G401 (cell line): ENCODE data around the gene GFER. TPM values are rescaled to one million over a fixed set of nuclear protein-coding genes. Genes with fewer than 3 reads are reported as not detected.
"Not testable (repeated sequence)": the region's sequence is repeated elsewhere in the genome, so short reads cannot be mapped to it uniquely, and the experiment has no call there.

Source experiments
- DNase-seq: peaks from one replicate; pipeline ENCODE4 v3.0.0-alpha.2; 2015; ENCODE audit warnings: low spot score
- in situ Hi-C: cut with HindIII; loops from 2 replicates; pipeline ENCODE4 v1.10.0; 2016; ENCODE audit warnings: low sequenced_read_pairs, mixed read lengths
- total RNA-seq: library from RNA; depleted of rRNA; stranded (reverse); fragments of >200 nt; shearing (Covaris generic); gene quantifications from 2 replicates; pipeline ENCODE4 v1.2.3, GENCODE V29; 2014; rRNA removed

GFER gene
- 41.8 and 51.5 TPM in 2 replicates for total RNA-seq

DNA sequence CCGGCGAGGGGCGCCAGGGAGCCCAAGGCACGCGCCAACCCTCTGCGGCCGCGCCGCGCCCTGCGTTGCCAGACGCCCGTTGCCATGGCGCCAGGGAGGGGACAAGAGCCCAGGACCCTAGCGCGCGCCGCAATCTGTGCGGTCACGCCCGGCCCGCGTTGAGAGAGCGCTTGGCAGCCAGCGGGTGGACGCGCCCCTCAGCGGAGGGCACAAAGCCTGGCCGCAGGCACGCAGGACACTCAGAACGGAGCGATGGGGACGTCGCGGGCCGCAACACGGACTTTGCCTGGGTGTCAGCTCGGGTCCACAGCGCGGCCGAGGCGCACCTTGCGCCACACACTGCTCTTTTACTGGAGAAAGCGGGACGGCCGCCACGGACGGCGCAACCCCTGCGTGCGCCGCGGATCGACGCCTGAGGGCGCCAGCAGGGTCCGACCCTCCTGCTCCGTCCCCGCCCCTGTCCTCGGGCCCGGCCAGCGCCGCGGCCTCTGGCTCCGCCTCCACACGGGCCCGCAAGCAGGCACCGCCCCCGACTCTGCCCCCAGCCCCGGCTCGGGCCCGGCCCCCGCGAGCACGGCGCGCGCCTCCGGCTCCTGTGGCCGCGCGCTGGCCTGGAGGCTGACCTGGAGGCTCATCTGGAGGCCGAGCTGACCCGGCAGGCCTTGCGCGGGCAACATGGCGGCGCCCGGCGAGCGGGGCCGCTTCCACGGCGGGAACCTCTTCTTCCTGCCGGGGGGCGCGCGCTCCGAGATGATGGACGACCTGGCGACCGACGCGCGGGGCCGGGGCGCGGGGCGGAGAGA, at the start of gene GFER:
Gene GFER, plus strand, starts transcription at position 650 of the 803 bp plus-strand sequence. Its CDS starts 26 bp downstream, at position 676.
- in situ Hi-C loops, result no loop called here
- peak; percentile 86 for DNase-seq

DNA sequence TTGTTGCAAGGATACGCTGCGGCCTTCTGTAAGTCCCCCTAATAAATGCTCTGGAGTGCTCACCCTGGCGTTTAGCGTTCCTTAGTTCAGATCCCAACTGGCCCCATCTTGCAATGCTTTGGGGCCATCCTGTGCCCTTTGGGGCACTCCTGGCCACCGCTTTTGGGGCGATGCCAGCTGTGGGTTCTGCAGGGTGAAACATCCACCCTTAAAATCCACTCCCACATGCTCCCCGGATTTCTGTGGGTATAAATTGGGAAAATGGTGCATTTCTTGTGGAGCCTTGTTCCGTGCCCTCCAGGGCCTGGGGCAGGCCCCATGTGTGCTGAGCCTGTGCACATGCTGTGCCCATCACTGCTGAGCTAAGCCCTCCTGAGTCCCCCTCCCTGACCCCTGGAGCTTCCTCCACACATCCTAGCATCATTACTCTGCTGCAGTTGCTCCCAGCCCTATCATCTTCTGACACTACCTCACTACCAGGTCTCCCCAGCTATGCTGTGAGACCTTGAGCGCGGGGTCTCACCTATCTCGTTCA, 47.0 kb upstream of the GFER start:
- DNase-seq, result no peak
- in situ Hi-C loops, result no loop called here

DNA sequence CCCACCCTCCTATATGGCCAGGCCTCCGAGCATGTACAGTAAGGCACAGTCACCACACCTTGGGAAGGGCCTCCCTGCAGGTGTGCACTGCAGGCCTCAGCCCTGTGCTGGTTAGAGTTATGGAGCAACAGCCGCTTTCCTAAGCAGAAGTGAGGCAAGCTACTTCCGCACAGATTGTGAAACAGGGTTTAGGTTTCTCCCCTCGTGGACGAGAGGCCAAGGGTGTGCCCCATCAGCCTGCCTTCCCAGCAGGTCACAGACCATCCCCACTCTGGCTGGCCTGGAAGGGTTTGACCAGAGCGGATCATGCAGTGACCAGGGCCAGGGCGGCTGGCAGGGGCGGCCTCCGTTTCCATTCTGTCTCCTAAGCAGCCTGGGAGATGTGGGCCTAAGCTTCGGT, 45.7 kb upstream of the GFER start:
- in situ Hi-C loops, result no loop called here

DNA sequence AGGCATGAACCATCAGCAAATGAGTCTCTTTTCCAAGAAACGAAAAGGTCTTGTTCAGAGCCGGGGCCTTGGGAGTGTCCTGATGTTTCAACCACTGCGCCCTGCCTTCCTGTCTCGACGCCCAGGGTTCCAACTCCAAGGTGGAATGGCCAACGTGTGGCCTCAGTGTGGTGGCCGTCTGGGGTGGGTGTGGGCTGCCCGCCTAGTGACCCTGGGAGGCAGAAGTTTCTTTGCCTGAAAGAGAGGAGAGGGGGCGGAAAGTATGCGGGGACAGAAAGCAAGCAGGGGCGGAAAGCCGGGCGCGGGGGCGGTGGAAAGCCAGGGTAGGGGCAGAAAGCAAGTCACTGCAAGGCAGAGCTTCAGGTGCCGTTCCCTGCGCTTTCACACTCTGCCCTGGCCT, 45.1 kb upstream of the GFER start:
- no peak for DNase-seq
- in situ Hi-C loops, result no loop called here

More for the DNA sequence above, 45.7 kb upstream of the GFER start:
- DNase-seq, result no peak

DNA sequence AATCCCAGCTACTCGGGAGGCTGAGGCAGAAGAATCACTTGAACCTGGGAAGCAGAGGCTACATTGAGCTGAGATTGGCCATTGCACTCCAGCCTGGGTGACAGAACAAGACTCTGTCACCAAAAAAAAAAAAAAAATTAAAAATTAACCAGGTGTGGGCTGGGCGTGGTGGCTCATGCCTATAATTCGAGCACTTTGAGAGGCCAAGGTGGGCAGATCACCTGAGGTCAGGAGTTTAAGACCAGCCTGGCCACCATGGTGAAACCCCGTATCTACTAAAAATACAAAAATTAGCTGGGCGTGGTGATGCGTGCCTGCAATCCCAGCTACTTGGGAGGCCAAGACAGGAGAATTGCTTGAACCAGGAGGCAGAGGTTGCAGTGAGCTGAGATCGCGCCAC, 44.2 kb upstream of the GFER start:
- in situ Hi-C loops, DNase-seq: not testable (repeated sequence)

DNA sequence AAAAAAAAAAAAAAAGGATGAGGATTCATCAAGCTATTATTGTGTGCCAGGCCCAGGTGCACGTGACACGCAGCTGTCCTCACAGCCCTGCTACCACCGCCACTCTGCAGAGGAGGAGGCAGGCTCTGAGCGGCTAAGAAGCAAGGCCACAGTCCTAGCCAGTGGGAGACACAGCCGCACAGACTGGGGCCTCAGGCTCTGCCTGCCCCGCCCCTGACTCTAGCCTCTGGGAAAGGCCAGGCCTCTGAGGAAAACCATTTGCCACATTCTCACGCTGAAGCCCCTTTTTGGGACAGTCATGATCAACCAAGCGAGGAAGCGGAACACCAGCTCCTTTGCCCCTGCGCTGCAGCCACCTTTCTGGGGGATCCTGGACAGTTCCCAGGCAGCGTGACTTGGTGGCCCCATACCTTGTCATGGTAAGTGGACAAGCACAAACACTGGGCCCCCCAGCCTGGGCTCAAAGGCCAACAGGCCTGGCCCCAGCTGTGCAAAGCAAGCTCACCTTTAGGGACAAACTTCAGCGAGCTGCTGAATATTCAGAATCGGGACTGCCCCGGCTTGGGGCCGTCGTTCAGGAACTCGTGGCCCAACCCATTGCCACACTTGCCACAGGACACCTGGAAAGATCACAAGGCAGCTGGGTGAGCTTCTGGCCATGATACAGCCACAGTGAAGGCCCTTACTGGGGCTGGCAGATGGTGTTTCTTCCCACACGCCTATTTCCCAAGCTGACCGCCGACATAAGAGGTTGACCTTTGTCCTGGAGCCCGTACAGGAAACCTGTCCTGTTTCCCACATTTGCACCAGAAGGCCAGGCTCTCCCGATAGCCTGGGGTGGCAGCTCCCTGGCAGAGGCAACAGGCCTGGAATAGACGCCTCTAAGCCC, 43.5 kb upstream of the GFER start:
- in situ Hi-C loops, result no loop called here
- no peak for DNase-seq

DNA sequence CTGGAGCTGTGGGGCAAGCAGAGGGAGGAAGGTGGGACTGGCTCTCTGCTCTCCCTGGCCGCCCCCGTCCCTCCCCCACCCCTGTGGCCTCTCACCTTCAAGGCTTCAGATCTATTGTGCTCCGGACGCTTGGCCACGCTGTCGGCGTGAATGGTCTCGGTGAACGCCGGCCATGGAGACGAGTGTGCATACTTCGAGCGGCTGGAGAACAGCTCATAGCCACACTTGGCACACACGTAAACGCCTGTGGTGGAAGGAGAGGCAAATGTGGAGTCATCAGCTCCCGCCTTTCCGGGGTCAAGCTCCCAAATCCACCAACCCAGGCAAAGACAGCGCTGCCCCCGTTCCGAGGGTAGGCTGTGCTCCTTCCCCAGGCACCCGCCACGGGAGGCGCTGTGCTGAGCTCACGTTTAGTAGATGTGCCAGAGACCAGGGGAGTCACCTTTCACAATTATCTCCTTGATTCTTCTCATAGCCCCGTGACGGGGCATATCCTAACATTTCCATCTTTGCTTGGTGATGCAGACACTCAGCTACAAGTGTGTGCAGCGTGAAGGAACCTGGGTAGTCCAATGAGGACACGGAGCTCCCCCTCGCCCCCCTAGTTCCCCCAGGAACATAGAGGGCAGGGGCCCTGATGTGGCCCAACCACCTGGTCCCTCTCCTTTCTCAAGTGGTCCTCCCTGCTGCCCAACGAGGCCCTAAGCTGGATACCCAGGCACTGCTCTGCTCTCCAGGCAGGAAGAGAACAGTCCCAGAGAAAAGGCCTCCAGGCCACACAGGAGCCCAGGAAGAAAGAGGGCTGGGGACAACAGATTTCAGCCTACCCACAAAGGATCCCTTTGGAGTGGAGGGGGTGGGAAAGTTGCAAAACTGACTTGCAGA, 42.6 kb upstream of the GFER start:
- in situ Hi-C loops, result no loop called here
- DNase-seq, result no peak

DNA sequence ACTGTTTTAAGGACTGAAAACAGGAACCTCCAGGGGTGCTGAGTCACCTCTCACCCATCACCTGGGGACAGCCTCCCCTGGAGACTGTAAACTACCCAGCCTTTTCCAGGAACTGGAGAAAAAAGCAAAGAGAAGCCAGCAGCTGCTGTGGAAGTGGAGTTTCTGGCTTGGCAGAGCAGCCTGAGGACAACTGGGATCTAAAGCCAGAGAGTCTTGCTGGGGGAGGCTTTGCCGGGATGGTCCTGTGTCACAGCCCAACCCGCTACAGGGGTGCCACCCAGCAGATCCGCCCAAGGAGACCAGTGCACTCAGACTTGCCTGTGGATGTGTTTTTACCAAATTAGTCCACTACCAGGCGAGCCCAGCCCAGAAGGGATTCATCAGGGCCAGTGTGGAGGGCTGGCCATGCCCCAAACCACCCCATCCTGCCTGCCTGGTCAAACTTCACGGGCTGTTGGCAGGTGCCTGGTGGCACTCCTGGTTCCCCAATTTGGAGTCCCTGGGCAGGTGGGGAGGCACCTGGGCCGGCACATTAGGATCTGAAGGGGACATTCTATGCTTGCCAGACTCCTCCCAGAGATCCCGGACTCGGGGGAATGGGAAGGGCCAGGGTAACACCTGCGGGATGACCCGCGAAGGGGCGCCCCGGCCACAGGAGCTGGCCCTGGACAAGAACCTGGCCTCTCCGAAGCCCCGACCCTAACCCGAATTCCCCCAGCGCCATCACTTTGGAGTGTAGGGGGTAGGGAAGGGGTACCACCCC, 41.8 kb upstream of the GFER start:
- in situ Hi-C loops, result no loop called here
- no peak for DNase-seq

DNA sequence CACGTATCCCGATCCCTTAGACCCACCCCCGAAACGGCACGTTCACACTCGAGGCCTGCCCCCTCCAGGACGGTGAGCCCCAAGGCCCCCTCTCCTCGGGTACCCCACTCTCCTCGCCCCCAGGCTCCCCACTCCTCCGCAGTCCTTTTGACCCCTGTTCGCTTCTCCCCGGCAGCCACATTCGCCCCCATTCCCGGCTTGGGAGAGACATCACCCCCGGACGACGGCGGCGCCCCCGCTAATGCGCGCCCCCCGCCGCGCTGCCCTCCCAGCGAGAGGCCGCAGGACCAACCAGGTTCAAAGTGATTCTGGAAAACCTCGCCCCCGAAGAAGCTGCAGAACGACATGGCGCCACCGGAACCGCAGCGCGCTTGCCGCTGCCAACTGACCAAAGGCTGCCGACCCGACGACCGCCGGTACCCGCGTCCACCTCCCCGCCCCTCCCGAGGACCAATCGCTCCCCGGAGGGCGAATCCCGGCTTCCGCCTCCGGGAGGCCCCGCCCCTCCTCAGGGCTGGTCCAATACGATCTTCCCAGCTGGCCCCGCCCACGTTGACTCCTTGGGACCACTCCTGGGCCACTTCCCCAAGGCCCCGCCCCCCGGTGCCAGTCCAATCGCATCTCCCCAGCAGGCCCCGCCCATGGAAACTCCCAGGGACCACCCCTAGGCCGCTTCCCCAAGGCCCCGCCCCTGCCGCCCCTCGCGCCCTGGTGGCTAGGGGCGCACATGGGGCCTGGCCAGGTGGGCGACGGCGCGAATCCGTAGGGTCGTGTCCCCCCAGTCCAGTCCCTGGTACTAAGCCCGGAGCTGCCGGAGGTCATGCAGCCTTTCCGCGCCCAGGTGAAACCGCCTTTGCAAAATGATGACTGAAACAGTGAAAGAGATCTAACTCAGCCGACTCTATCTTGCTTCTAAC, 40.9 kb upstream of the GFER start, which contains the start of gene MSRB1:
Gene MSRB1, minus strand, starts transcription at position 390 of the 917 bp plus-strand sequence. Its CDS starts 43 bp downstream, at position 347.
- in situ Hi-C loops, result no loop called here
- DNase-seq, result peak; percentile 99

DNA sequence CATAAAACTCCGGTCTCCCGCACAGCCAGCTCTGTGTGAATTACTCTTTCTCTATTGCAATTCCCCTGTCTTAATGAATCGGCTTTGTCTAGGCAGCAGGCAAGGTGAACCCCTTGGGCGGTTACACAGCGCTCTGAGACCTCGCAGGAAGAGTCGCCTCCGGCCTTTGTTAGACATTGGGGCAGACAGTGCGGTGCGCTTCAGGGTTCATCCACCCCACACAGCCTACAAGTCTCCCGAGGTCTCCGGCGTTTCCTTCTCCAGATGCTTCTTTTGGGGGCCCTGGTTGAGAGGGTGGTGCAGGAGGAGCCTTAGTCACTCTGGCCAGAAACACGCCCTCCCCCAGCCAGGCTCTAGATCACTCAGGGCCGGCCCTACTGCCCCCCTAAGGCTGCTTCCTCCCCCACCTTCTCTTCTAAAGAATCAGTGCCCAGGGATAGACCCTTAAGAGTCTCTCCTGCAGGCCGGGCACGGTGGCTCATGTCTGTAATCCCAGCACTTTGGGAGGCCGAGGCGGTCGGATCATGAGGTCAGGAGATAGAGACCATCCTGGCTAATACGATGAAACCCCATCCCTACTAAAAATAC, 39.3 kb upstream of the GFER start:
- DNase-seq, result no peak
- in situ Hi-C loops, result no loop called here

DNA sequence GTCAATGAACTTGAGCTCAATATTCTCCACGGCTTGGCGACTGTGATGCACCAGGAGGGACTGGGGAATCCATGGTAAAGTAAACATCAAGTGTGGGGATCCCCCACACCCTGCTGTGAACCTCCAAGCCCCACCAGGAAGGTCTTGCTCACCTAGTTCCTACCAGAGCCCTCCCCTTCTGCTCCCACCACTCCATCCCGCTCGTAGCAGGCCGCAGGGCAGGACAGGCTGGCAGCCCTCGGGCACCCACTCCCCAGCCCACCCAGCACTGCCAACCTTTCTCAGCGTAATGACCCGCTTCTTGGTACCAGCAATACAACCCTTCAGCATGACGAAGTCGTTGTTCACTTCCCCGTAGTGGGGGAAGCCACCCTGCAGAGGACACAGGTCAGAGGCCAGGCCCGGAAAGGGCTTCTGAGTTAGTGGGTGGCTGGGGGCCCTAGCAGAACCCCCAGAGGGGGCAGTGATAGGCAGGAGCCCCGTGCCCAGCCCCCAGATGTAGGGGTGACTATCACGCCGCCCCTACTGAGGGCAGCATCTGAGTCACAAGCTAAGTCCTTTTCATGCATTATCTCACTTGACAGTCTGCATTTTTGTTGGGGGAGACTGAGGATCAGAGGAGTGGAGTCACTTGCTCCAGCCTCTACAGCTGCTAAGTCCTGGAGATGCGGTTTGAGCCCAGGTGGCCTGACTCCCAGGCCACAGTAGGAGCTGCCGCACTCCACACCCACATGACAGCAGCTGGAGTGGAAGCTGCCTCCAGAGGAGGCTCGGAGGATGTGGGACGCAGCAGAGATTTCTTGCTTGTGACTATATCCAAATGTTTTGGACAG, 38.2 kb upstream of the GFER start:
- in situ Hi-C loops, result no loop called here
- no peak for DNase-seq

DNA sequence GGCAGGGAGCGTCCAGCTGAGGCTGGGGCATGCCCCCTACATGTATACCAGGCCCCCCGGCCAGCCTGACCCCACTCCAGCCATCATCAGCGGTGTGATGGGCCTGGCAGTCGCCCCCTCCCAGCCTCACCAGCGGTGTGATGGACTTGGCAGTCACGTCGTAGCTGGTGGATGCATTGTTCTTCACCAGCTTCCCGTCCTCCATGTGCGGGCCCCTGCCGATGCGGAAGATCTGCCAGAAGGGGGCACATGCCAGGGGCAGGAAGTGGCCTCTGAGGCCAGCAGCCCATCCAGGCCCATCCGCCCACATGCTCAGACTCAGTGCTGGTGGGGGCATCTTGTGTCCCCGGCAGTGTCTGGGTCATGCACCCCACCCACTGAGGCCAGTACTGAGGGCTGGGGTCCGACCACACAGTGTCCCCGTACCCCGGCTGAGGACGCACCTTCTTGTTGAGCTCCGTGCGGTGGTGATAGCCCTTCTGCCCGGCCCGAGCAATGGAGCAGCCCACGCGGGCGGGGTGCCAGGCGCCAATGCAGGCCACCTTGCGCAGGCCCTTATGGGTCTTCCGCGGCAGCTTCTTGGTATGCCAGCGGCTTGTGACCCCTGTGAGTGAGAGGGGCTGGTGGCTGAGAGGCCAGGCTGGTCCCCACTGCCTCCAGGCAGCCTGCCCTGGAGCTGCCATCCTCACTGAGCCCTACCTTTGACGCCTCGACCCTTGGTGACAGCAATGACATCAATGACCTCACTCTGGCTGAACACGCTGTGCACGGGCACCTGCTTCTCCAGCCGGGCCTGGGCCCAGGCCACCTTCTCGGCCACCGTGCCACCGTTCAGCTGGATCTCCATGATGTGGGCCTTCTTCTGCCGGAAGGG, 37.3 kb upstream of the GFER start:
- in situ Hi-C loops, result no loop called here
- DNase-seq, result no peak

DNA sequence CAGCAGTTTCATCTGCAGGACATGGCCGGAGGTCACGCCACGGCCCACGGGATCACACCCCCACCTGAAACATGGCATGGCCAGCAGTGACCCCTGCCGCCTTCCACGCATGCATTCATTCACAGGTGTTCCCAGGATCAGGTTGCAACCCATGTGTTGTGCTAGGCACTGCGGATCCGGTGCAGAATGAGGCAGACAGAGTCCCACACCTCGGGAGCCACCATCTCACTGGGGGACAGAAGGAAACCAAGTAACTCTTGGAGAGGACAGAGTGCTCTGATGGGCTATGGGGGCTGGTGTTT, 36.7 kb upstream of the GFER start:
- in situ Hi-C loops, result no loop called here

DNA sequence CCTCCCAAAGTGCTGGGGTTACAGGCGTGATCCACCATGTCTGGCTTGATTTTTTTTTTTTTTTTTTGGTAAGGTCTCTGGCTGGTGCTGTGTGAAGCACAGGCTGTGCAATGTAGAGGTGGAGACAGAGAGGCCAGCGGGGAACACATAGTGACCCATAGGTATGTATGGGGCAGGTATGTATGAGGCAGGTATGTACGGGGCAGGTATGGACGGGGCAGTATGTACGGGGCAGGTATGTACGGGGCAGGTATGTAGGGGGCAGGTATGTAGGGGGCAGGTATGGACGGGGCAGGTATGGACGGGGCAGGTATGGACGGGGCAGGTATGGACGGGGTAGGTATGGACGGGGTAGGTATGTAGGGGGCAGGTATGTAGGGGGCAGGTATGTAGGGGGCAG, 34.5 kb upstream of the GFER start:
- no peak for DNase-seq
- in situ Hi-C loops, result no loop called here

More for the DNA sequence above, 36.7 kb upstream of the GFER start:
- no peak for DNase-seq

DNA sequence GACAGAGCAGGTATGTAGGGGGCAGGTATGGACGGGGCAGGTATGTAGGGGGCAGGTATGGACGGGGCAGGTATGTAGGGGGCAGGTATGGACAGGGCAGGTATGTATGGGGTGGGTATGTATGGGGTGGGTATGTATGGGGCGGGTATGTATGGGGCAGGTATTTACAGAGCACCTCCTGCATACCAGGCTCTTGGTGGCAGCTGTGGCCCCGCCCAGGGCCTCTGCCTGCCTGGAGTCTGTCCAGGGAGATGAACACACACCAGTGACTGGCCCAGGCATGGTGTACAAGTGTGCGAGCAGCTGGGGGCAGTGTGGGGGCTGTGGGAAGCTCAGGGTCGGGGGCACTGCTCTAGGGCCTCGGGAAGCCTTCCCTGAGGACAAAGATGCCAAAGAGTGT, 33.9 kb upstream of the GFER start:
- no peak for DNase-seq
- in situ Hi-C loops, result no loop called here
